SK-N-SH treated with all-trans-retinoic acid at 6 μM for 48 hours (cell line): ENCODE data around the gene MAP2K4.

Source experiments
- ATAC-seq: fragments of 200-7000 bp; cut with Tn5 transposase; 3 replicates; pipeline ENCODE4 v1.9.1; 2020; ENCODE audit warnings: mild to moderate bottlenecking, moderate library complexity
- ARNTL ChIP-seq: fragments of 450-650 bp; formaldehyde crosslinking; IDR thresholded peaks from 2 replicates; pipeline ENCODE4 v1.5.0; 2020; ENCODE audit warnings: low read depth, mild to moderate bottlenecking, moderate library complexity, borderline replicate concordance
- CSDC2 ChIP-seq: fragments of 250-450 bp; sonication (Bioruptor Pico); IDR thresholded peaks from 2 replicates; pipeline ENCODE4 v1.5.0; 2020; ENCODE audit warnings: mild to moderate bottlenecking, moderate library complexity
- CSRNP3 ChIP-seq: fragments of 250-450 bp; sonication (Bioruptor Pico); IDR thresholded peaks from 2 replicates; pipeline ENCODE4 v1.5.1; 2021; ENCODE audit warnings: mild to moderate bottlenecking, moderate library complexity
- ESRRG ChIP-seq: fragments of 250-450 bp; sonication (Bioruptor Pico); IDR thresholded peaks from 2 replicates; pipeline ENCODE4 v1.6.1; 2021; ENCODE audit warnings: mild to moderate bottlenecking
- ISL1 ChIP-seq: fragments of 250-450 bp; sonication (Bioruptor Pico); IDR thresholded peaks from 2 replicates; pipeline ENCODE4 v2.1.2; 2022; ENCODE audit warnings: mild to moderate bottlenecking, moderate library complexity
- OSR1 ChIP-seq: fragments of 250-450 bp; sonication (Bioruptor Pico); IDR thresholded peaks from 2 replicates; pipeline ENCODE4 v1.8.0; 2022; ENCODE audit warnings: moderate library complexity, mild to moderate bottlenecking, inconsistent platforms
- POU6F1 ChIP-seq: fragments of 250-450 bp; sonication (Bioruptor Pico); IDR thresholded peaks from 2 replicates; pipeline ENCODE4 v1.8.0; 2021; ENCODE audit warnings: low read depth, mild to moderate bottlenecking, moderate library complexity, borderline replicate concordance
- PPARA ChIP-seq: fragments of 250-450 bp; sonication (Bioruptor Pico); IDR thresholded peaks from 2 replicates; pipeline ENCODE4 v1.5.0; 2020; ENCODE audit warnings: mild to moderate bottlenecking, borderline replicate concordance
- RARB ChIP-seq: fragments of 250-450 bp; sonication (Bioruptor Pico); IDR thresholded peaks from 2 replicates; pipeline ENCODE4 v1.8.0; 2021; ENCODE audit warnings: mild to moderate bottlenecking, moderate library complexity
- SNAI2 ChIP-seq: fragments of 250-450 bp; sonication (Bioruptor Pico); IDR thresholded peaks from 2 replicates; pipeline ENCODE4 v1.5.0; 2020; ENCODE audit warnings: mild to moderate bottlenecking, moderate library complexity
- TCF4 ChIP-seq: fragments of 250-450 bp; sonication (Bioruptor Pico); IDR thresholded peaks from 2 replicates; pipeline ENCODE4 v1.8.0; 2021; ENCODE audit warnings: mild to moderate bottlenecking, moderate library complexity, borderline replicate concordance
- TSHZ2 ChIP-seq: fragments of 250-450 bp; sonication (Bioruptor Pico); IDR thresholded peaks from 2 replicates; pipeline ENCODE4 v1.5.0; 2020; ENCODE audit warnings: mild to moderate bottlenecking, moderate library complexity
- ZC3H10 ChIP-seq: fragments of 250-450 bp; sonication (Bioruptor Pico); IDR thresholded peaks from 2 replicates; pipeline ENCODE4 v1.5.1; 2021; ENCODE audit warnings: mild to moderate bottlenecking, moderate library complexity
- ZFP3 ChIP-seq: fragments of 250-450 bp; sonication (Bioruptor Pico); IDR thresholded peaks from 2 replicates; pipeline ENCODE4 v1.5.0; 2020; ENCODE audit warnings: mild to moderate bottlenecking, moderate library complexity
- ZNF565 ChIP-seq: fragments of 450-650 bp; formaldehyde crosslinking; conservative IDR thresholded peaks from 2 replicates; pipeline ENCODE4 v1.5.0; 2020; ENCODE audit warnings: low read depth, mild to moderate bottlenecking, moderate library complexity
- ZNF70 ChIP-seq: fragments of 450-650 bp; formaldehyde crosslinking; IDR thresholded peaks from 2 replicates; pipeline ENCODE4 v1.5.0; 2020; ENCODE audit warnings: mild to moderate bottlenecking, moderate library complexity
- ZNF8 ChIP-seq: fragments of 450-650 bp; formaldehyde crosslinking; IDR thresholded peaks from 2 replicates; pipeline ENCODE4 v1.5.0; 2020; ENCODE audit warnings: mild to moderate bottlenecking, moderate library complexity
- TF ChIP-seq, protein P1 (sequence below): fragments of 250-450 bp; sonication (Bioruptor Pico); IDR thresholded peaks from 2 replicates; pipeline ENCODE4 v1.5.1; 2020; ENCODE audit warnings: low read depth, mild to moderate bottlenecking, moderate library complexity
- TF ChIP-seq, protein P2 (sequence below): fragments of 250-450 bp; sonication (Bioruptor Pico); IDR thresholded peaks from 2 replicates; pipeline ENCODE4 v1.8.0; 2020; ENCODE audit warnings: mild to moderate bottlenecking, moderate library complexity, borderline replicate concordance

The MAP2K4 gene

GRCh38 chr17:11996722-11997146, 23.9 kb upstream of the MAP2K4 start:
- TF ChIP-seq, protein P1, sequence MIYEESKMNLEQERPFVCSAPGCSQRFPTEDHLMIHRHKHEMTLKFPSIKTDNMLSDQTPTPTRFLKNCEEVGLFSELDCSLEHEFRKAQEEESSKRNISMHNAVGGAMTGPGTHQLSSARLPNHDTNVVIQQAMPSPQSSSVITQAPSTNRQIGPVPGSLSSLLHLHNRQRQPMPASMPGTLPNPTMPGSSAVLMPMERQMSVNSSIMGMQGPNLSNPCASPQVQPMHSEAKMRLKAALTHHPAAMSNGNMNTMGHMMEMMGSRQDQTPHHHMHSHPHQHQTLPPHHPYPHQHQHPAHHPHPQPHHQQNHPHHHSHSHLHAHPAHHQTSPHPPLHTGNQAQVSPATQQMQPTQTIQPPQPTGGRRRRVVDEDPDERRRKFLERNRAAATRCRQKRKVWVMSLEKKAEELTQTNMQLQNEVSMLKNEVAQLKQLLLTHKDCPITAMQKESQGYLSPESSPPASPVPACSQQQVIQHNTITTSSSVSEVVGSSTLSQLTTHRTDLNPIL (CRISPR knock-in tag): no peak
- TF ChIP-seq, protein P2, sequence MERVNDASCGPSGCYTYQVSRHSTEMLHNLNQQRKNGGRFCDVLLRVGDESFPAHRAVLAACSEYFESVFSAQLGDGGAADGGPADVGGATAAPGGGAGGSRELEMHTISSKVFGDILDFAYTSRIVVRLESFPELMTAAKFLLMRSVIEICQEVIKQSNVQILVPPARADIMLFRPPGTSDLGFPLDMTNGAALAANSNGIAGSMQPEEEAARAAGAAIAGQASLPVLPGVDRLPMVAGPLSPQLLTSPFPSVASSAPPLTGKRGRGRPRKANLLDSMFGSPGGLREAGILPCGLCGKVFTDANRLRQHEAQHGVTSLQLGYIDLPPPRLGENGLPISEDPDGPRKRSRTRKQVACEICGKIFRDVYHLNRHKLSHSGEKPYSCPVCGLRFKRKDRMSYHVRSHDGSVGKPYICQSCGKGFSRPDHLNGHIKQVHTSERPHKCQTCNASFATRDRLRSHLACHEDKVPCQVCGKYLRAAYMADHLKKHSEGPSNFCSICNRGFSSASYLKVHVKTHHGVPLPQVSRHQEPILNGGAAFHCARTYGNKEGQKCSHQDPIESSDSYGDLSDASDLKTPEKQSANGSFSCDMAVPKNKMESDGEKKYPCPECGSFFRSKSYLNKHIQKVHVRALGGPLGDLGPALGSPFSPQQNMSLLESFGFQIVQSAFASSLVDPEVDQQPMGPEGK (CRISPR knock-in tag): no peak
- TF ChIP-seq ZFP3 (no peak), RARB (CRISPR knock-in tag) (no peak), ZNF565 (no peak), ZNF70 (no peak), SNAI2 (no peak), ZNF8 (CRISPR knock-in tag) (no peak)

DNA sequence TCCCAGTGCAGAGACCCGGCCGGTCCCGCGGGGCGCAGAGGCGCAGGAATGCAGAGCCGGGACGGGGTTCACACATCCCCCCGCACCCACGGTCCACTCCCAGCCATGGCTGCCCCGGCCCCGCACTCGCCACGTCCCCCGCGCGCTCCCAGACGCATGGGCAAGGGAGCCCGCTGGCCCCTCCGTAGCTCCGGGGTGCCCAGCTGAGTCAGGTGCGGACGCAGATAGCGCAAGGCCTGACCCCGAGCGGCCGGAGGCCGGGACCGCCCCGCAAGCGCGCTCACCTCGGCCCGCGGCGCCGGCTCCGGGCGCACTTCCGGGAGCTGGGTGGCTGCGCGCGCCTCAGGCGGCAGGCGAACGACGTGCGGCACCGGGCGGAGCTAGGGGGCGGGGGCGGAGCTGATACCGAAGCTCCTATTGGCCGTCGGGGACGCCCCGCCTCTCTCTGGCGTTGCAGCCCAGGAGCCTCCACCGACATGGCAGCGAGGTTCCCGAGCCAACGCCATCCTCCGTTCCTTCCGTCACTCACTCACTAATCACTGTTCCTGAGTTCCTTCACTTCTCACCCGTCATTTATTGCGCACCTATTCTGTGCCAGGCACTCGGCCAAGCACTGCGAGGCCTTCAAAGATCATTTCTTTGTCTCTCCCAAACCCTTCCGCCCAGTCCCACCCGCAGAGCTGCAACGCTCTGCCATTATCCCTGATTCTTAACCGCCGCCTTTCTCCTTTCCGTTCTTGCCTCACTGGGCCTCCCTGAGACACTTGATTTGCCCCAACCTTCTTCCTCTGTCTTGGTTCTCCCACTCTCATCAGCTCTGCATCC, 23.3 kb upstream of the MAP2K4 start, which contains the start of gene ZNF18:
TSS of gene ZNF18 (minus strand) at position 329 of the 825 bp plus-strand sequence. CDS start 4,646 bp downstream, outside the sequence.
- TF ChIP-seq ZC3H10 (CRISPR knock-in tag) (no peak), OSR1 (CRISPR knock-in tag) (no peak), POU6F1 (0 out of 2 replicates have a peak, but pooled peaks have one; percentile 48), ZFP3 (0 out of 2 replicates have a peak, but pooled peaks have one; percentile 55), ZNF565 (no peak)
- ATAC-seq: peak; percentile 98

More at GRCh38 chr17:11996722-11997146, 23.9 kb upstream of the MAP2K4 start:
- ATAC-seq: no peak; the same call in 2 of the 3 replicates

DNA sequence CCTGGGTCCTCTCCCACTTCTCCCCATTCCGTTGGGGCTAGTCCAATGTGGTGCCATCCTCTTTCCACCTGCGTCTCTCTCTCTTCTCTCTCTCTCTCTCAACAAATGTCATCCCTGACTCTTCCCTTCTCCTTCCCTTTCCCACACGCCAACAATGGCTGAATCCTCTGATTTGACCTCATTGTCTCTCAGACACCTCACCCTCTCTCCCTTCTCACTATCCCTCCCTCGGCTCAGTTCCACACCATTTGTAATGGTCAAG, 22.8 kb upstream of the MAP2K4 start:
- no peak for TF ChIP-seq ISL1 (CRISPR knock-in tag)
- no peak for TF ChIP-seq CSRNP3 (CRISPR knock-in tag)
- TF ChIP-seq ZNF70: no peak
- TF ChIP-seq RARB (CRISPR knock-in tag): no peak
- TF ChIP-seq TSHZ2 (CRISPR knock-in tag): no peak
- TF ChIP-seq, protein P1 (CRISPR knock-in tag): no peak
- TF ChIP-seq, protein P2 (CRISPR knock-in tag): no peak
- TF ChIP-seq ZC3H10 (CRISPR knock-in tag): no peak
- no peak for TF ChIP-seq ARNTL (CRISPR knock-in tag)
- TF ChIP-seq PPARA (CRISPR knock-in tag): no peak
- TF ChIP-seq ESRRG (CRISPR knock-in tag): no peak
- TF ChIP-seq ZNF8 (CRISPR knock-in tag): no peak
- no peak for TF ChIP-seq ZNF565
- TF ChIP-seq OSR1 (CRISPR knock-in tag): no peak
- no peak for TF ChIP-seq CSDC2
- no peak for TF ChIP-seq TCF4 (CRISPR knock-in tag)
- ATAC-seq: no peak
